ENCODE data around the gene SF3A1. TPM values are rescaled to one million over a fixed set of nuclear protein-coding genes. Genes with fewer than 3 reads are reported as not detected.

Gene SF3A1
- total and polyA plus RNA-seq, 7 experiments from 2014 or later = 83.2 to 341 (median 282) TPM

GRCh38 chr22:30390974-30391691 lies 34.4 kb upstream of the SF3A1 start:
- H3K27ac Mint-ChIP-seq = peak overlapping the region; percentile 82 to 98 (median 84)
- ATAC-seq = peak; percentile 73
- H3K4me1 ChIP-seq (ENCODE audit: control insufficient read depth in 2 of 2, insufficient read depth in 2 of 2, low read length in 2 of 2) = peaks cover 3 to 14% of the 10 kb centered on the region in 2 donors
- peak overlapping the region in 2 of 10 donors; percentile 19 to 62 for H3K4me3 Mint-ChIP-seq
- no peak overlapping the region for H3K4me3 ChIP-seq (ENCODE audit: low read length)
- H3K27me3 Mint-ChIP-seq = peaks cover 0 to 4% (median 0%) of the 10 kb centered on the region in 5 donors
- POLR2A ChIA-PET = interaction anchor here (1.0 to 12.2 kb wide), 6 partner anchors 14 to 101 kb away, joined by 3 to 158 read pairs (median 4); partner anchors contain the start of genes CASTOR1 and MTFP1
- no peaks in the 10 kb centered on the region for H3K9me3 ChIP-seq (ENCODE audit: control insufficient read depth in 2 of 3, low read length in 3 of 3)
- H3K36me3 Mint-ChIP-seq = peaks cover 0 to 3% (median 0%) of the 10 kb centered on the region in 5 donors
- no peaks in the 10 kb centered on the region for H3K36me3 ChIP-seq (ENCODE audit: control insufficient read depth in 2 of 3, insufficient read depth in 3 of 3, low read length in 3 of 3)
- DNase-seq = peak; percentile 60 to 85 (median 79)
- CTCF ChIA-PET = interaction anchor here (0.6 to 9.0 kb wide), 20 partner anchors 15 to 283 kb away, joined by 3 to 157 read pairs (median 4); partner anchors contain the start of genes CASTOR1 and MTFP1
- H3K4me1 Mint-ChIP-seq = peaks cover 26 to 52% (median 38%) of the 10 kb centered on the region in 7 donors
- H3K27me3 ChIP-seq (ENCODE audit: control insufficient read depth in 2 of 2, insufficient read depth in 2 of 2, low read length in 2 of 2) = no peaks in the 10 kb centered on the region
- peak overlapping the region; percentile 30 for H3K27ac ChIP-seq (ENCODE audit: low read depth, low read length)
- intact Hi-C loops (cut with micrococcal nuclease) = loop anchor here (1.0 to 10.0 kb wide), 6 partner anchors 35 to 364 kb away; no protein-coding TSS in a partner anchor
- no peaks in the 10 kb centered on the region for H3K9me3 Mint-ChIP-seq

GRCh38 chr22:30386960-30387827 lies 30.5 kb upstream of the SF3A1 start, which contains the start of gene RNF215:
TSS of gene RNF215 (minus strand) at chr22:30387411. CDS start at chr22:30387313, 98 bp downstream.
- Histone ChIP-seq H3K4me3 (ENCODE audit: low read length) (no peak within 1 kb of the TSS), H3K4me1 (ENCODE audit: control insufficient read depth in 2 of 2, insufficient read depth in 2 of 2, low read length in 2 of 2) (peaks cover 3 to 10% of the 10 kb centered on the region in 2 donors), H3K27ac (ENCODE audit: low read depth, low read length) (peak within 1 kb of the TSS; percentile 26), H3K9me3 (ENCODE audit: control insufficient read depth in 2 of 3, low read length in 3 of 3) (no peaks in the 10 kb centered on the region), H3K27me3 (ENCODE audit: control insufficient read depth in 2 of 2, insufficient read depth in 2 of 2, low read length in 2 of 2) (no peaks in the 10 kb centered on the region), H3K36me3 (ENCODE audit: control insufficient read depth in 2 of 3, insufficient read depth in 3 of 3, low read length in 3 of 3) (no peaks in the 10 kb centered on the region)
- H3K4me3 Mint-ChIP-seq = peak within 1 kb of the TSS; percentile 54 to 83 (median 78)
- ChIA-PET CTCF (interaction anchor here (0.7 to 9.0 kb wide), 21 partner anchors 10 to 283 kb away, joined by 3 to 157 read pairs (median 4); partner anchors contain the start of genes CASTOR1 and SEC14L2), POLR2A (interaction anchor here (0.9 to 10.1 kb wide), 3 partner anchors 31 to 97 kb away, joined by 4 to 84 read pairs (median 5); partner anchors contain the start of genes CASTOR1, CCDC157 and SF3A1)
- no peaks in the 10 kb centered on the region for H3K36me3 Mint-ChIP-seq
- DNase-seq = peak; percentile 55 to 92 (median 82)
- H3K9me3 Mint-ChIP-seq = no peaks in the 10 kb centered on the region
- peaks cover 0 to 4% (median 0%) of the 10 kb centered on the region in 5 donors for H3K27me3 Mint-ChIP-seq
- intact Hi-C loops (cut with micrococcal nuclease) = loop anchor here (1.0 to 2.0 kb wide), 7 partner anchors 31 to 279 kb away; partner anchors contain the start of genes SF3A1 (in 2 of the 2) and TBC1D10A (in 2 of the 2)
- H3K4me1 Mint-ChIP-seq = peaks cover 16 to 22% (median 20%) of the 10 kb centered on the region in 7 donors
- ATAC-seq = peak; percentile 97
- H3K27ac Mint-ChIP-seq = peak within 1 kb of the TSS in 6 of 9 donors; percentile 41 to 86 (median 70)

- peaks cover 3 to 9% of the 10 kb centered on the region in 2 donors for H3K4me1 ChIP-seq (ENCODE audit: control insufficient read depth in 2 of 2, insufficient read depth in 2 of 2, low read length in 2 of 2)
- ATAC-seq (no peak), DNase-seq (no peak)
- no peaks in the 10 kb centered on the region for H3K9me3 Mint-ChIP-seq
- peak overlapping the region; percentile 44 to 83 (median 77) for H3K4me3 Mint-ChIP-seq
- no peaks in the 10 kb centered on the region for H3K27me3 ChIP-seq (ENCODE audit: control insufficient read depth in 2 of 2, insufficient read depth in 2 of 2, low read length in 2 of 2)
- H3K27me3 Mint-ChIP-seq = peaks cover 0 to 4% (median 0%) of the 10 kb centered on the region in 5 donors
- no peaks in the 10 kb centered on the region for H3K9me3 ChIP-seq (ENCODE audit: control insufficient read depth in 2 of 3, low read length in 3 of 3)
- no peak overlapping the region for H3K4me3 ChIP-seq (ENCODE audit: low read length)
- ChIA-PET CTCF (interaction anchor here (0.7 to 9.0 kb wide), 8 partner anchors 32 to 282 kb away, joined by 3 to 157 read pairs (median 4); partner anchors contain the start of gene CASTOR1), POLR2A (interaction anchor here (0.9 to 10.1 kb wide), 3 partner anchors 30 to 97 kb away, joined by 3 to 84 read pairs (median 5); partner anchors contain the start of genes CASTOR1, CCDC157 and SF3A1)
- peak overlapping the region in 3 of 9 donors; percentile 28 to 60 (median 48) for H3K27ac Mint-ChIP-seq
- H3K4me1 Mint-ChIP-seq = peaks cover 11 to 19% (median 16%) of the 10 kb centered on the region in 7 donors
- no peak overlapping the region for H3K27ac ChIP-seq (ENCODE audit: low read depth, low read length)
- H3K36me3 ChIP-seq (ENCODE audit: control insufficient read depth in 2 of 3, insufficient read depth in 3 of 3, low read length in 3 of 3) = no peaks in the 10 kb centered on the region
- no peaks in the 10 kb centered on the region for H3K36me3 Mint-ChIP-seq
- intact Hi-C loops (cut with micrococcal nuclease) = loop anchor here in 1 of 2 donors (2.0 kb wide), 2 partner anchors 60 to 122 kb away; partner anchors contain the start of gene TBC1D10A
These were observed 29.9 kb upstream of the SF3A1 start for GRCh38 chr22:30386608-30386959.

GRCh38 chr22:30385942-30386341 lies 29.2 kb upstream of the SF3A1 start:
- no peaks in the 10 kb centered on the region for H3K27me3 ChIP-seq (ENCODE audit: control insufficient read depth in 2 of 2, insufficient read depth in 2 of 2, low read length in 2 of 2)
- CTCF ChIA-PET = interaction anchor here (0.6 to 9.0 kb wide), 9 partner anchors 31 to 1157 kb away, joined by 3 to 157 read pairs (median 4); partner anchors contain the start of genes CASTOR1 and OSM
- Mint-ChIP-seq H3K36me3 (no peaks in the 10 kb centered on the region), H3K27me3 (peaks cover 0 to 4% (median 0%) of the 10 kb centered on the region in 5 donors), H3K4me3 (peak overlapping the region in 8 of 10 donors; percentile 14 to 83 (median 50)), H3K4me1 (peaks cover 6 to 14% (median 10%) of the 10 kb centered on the region in 7 donors), H3K27ac (peak overlapping the region in 2 of 9 donors; percentile 48 to 51), H3K9me3 (no peaks in the 10 kb centered on the region)
- no peak overlapping the region for H3K27ac ChIP-seq (ENCODE audit: low read depth, low read length)
- intact Hi-C loops (cut with micrococcal nuclease) = loop anchor here in 1 of 2 donors (2.0 kb wide), 2 partner anchors 59 to 121 kb away; partner anchors contain the start of gene TBC1D10A
- DNase-seq = no peak
- H3K4me1 ChIP-seq (ENCODE audit: control insufficient read depth in 2 of 2, insufficient read depth in 2 of 2, low read length in 2 of 2) = peaks cover 3 to 4% of the 10 kb centered on the region in 2 donors
- H3K36me3 ChIP-seq (ENCODE audit: control insufficient read depth in 2 of 3, insufficient read depth in 3 of 3, low read length in 3 of 3) = no peaks in the 10 kb centered on the region
- H3K9me3 ChIP-seq (ENCODE audit: control insufficient read depth in 2 of 3, low read length in 3 of 3) = no peaks in the 10 kb centered on the region
- H3K4me3 ChIP-seq (ENCODE audit: low read length) = no peak overlapping the region
- no peak for ATAC-seq
- POLR2A ChIA-PET = interaction anchor here (0.7 to 10.1 kb wide), 4 partner anchors 11 to 123 kb away, joined by 3 to 84 read pairs (median 5); partner anchors contain the start of genes CASTOR1, CCDC157, SEC14L2 and SF3A1

- Histone ChIP-seq H3K4me1 (ENCODE audit: control insufficient read depth in 2 of 2, insufficient read depth in 2 of 2, low read length in 2 of 2) (peaks cover 3 to 4% of the 10 kb centered on the region in 2 donors), H3K27me3 (ENCODE audit: control insufficient read depth in 2 of 2, insufficient read depth in 2 of 2, low read length in 2 of 2) (no peaks in the 10 kb centered on the region), H3K4me3 (ENCODE audit: low read length) (no peak overlapping the region), H3K36me3 (ENCODE audit: control insufficient read depth in 2 of 3, insufficient read depth in 3 of 3, low read length in 3 of 3) (no peaks in the 10 kb centered on the region), H3K9me3 (ENCODE audit: control insufficient read depth in 2 of 3, low read length in 3 of 3) (no peaks in the 10 kb centered on the region), H3K27ac (ENCODE audit: low read depth, low read length) (no peak overlapping the region)
- ATAC-seq (no peak), DNase-seq (no peak)
- H3K4me3 Mint-ChIP-seq = no peak overlapping the region
- H3K4me1 Mint-ChIP-seq = peaks cover 6 to 14% (median 9%) of the 10 kb centered on the region in 7 donors
- H3K27ac Mint-ChIP-seq = peak overlapping the region in 1 of 9 donors; percentile 49
- peaks cover 0 to 4% (median 0%) of the 10 kb centered on the region in 5 donors for H3K27me3 Mint-ChIP-seq
- POLR2A ChIA-PET = interaction anchor here (0.8 to 10.1 kb wide), 2 partner anchors 88 to 93 kb away, joined by 3 to 84 read pairs; partner anchors contain the start of gene CASTOR1
- intact Hi-C loops (cut with micrococcal nuclease) = no loop called here
- H3K9me3 Mint-ChIP-seq = no peaks in the 10 kb centered on the region
- peaks cover 0 to 2% (median 0%) of the 10 kb centered on the region in 5 donors for H3K36me3 Mint-ChIP-seq
- CTCF ChIA-PET = interaction anchor here (0.9 to 4.0 kb wide), 4 partner anchors 9 to 276 kb away, joined by 3 to 33 read pairs (median 4); partner anchors contain the start of genes CASTOR1 and SF3A1
These were observed 26.4 kb upstream of the SF3A1 start for GRCh38 chr22:30383061-30383460.
